Mammary epithelial cell (primary cell): ENCODE measurements around the gene SNX10.

Experiments
- CTCF ChIP-seq, 2 donors: IDR thresholded peaks in 1 of 2; conservative IDR thresholded peaks in 1 of 2; 2 replicates each; pipeline ENCODE4 v1.5.1; 2011 to 2012; ENCODE audit warnings: inconsistent platforms in 2 of 2, low read length in 2 of 2, mild to moderate bottlenecking in 2 of 2, control low read depth in 1 of 2, low read depth in 1 of 2; ENCODE audit not compliant: insufficient read depth in 1 of 2; ENCODE audit errors: extremely low read depth in 1 of 2
- EZH2 ChIP-seq: IDR thresholded peaks from 2 replicates; pipeline ENCODE4 v1.6.1; 2012; ENCODE audit warnings: low read length, inconsistent platforms, borderline replicate concordance

DNA sequence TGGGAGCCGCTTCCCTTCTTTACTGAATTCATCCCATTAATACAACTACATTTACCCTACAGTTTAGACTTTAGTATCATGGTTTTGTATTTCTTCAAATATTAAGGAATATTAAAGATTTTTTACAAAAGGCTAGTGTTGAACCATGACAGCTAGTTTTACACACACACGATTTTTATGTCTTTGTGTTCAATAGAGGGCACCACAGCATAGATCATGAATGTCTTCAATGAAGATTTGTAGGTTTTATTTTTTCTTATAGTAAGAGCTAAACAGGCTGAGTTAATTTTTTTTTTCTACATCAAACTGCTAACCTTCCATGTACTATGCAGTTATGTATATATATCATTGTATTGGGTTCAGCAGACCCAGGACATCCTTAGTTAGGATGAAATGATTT, 76.9 kb downstream of the SNX10 start:
- TF ChIP-seq CTCF (conservative IDR thresholded peaks at IDR 0.05 in 1 of 2, IDR thresholded peaks at IDR 0.05 in 1 of 2; ENCODE audit: extremely low read depth in 1 of 2, insufficient read depth in 1 of 2, low read depth in 1 of 2, low read length in 2 of 2): peak in 1 of 2 donors; percentile 16
- no peak for TF ChIP-seq EZH2
